SK-N-DZ (cell line): ENCODE data around the gene ARPC4.
A peak's percentile ranks its signal among the peaks of the same experiment; 100 is the strongest.
"Not testable (repeated sequence)": the region's sequence is repeated elsewhere in the genome, so short reads cannot be mapped to it uniquely, and the experiment has no call there.

ENCODE experiments used
- DNase-seq: peaks from one replicate; pipeline ENCODE4 v3.0.0-alpha.2; 2015; ENCODE audit warnings: low spot score

ARPC4 gene

GRCh38 chr3:9818666-9819335 is 25.9 kb downstream of the ARPC4 start:
- no peak for DNase-seq

GRCh38 chr3:9820543-9820942 is 27.7 kb downstream of the ARPC4 start:
- DNase-seq = no peak

DNA sequence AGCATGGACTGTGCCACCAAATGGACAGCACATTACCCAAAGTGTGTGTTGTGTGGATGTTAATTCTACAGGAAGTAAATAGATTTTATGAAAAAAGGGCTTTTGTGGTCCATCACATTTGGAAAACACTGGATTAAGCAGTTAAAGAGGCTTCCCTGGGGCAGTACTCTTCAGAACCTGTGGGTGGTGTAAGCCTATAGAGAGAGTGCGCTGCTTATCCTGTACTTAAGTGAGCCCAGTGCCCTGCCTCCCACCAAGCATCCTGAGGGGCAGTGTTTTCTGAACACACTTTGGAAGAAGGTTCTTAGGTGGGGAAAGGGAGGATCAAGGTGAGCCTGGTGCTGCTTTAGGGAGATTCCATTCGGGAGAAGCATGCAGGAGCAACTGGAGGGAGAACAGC is 28.1 kb downstream of the ARPC4 start:
- peak; percentile 39 for DNase-seq

GRCh38 chr3:9825451-9826040 is 32.7 kb downstream of the ARPC4 start:
- no peak for DNase-seq

- peak; percentile 48 for DNase-seq
Observed at GRCh38 chr3:9826815-9827573, 34.1 kb downstream of the ARPC4 start.

GRCh38 chr3:9828801-9829755 is 36.2 kb downstream of the ARPC4 start:
- no peak for DNase-seq

DNA sequence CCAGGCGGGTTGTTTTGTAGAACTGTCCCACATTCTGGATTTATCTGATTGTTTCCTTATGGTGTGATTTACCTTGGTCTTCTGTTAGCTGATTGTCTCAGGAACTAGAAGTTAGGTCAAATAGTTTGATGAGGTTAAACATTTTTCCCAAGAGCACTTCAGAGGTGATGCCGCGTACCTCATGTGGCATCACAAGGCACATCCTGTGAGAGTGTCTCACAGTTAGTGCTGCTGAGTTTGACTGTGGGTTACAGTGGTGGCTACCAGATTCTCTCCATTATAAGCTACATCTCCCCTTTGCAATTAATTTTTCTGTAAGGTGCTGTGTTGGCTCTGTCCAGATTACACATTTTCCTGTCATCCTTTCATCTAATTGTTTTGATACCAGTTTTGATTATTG is 38.4 kb downstream of the ARPC4 start:
- no peak for DNase-seq

GRCh38 chr3:9833078-9833477 is 40.2 kb downstream of the ARPC4 start:
- DNase-seq = no peak

DNA sequence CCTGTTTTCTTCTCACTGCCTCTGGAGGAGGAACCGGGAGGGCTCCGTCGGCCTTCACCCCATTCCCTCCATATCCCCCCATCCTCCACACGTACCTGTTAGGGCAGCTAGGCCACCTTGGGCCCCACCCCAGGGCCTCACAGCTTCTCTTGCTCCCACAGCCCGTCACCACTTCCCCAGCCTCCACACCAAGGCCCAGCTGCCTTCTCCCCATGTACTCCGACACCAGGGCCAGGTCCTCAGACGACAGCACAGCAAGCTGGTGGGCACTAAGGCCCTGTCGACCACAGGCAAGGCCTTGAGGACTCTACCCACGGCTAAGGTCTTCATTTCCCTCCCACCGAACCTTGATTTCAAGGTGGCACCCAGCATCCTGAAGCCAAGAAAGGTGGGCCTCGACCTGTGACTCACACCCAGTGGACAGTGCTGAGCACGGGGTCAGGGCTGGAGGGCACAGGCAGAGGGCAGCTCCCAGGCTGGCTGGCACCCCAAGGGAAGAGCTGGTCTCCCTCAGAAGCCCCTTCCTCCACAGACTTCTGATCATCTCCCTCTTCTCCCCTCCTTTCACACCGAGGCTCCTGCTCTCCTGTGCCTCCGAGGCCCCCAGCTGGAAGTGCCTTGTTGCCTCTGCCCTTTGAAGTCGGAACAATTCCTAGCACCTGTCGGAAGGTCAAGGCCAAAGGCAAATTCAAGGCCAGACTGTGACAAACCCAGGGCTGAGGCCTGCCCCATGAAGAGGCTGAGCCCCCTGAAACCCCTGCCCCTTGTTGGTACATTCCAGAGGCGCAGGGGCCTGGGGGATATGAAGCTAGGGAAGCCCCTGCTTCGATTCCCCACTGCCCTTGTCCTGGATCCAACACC is 41.9 kb downstream of the ARPC4 start:
- DNase-seq = no peak

DNA sequence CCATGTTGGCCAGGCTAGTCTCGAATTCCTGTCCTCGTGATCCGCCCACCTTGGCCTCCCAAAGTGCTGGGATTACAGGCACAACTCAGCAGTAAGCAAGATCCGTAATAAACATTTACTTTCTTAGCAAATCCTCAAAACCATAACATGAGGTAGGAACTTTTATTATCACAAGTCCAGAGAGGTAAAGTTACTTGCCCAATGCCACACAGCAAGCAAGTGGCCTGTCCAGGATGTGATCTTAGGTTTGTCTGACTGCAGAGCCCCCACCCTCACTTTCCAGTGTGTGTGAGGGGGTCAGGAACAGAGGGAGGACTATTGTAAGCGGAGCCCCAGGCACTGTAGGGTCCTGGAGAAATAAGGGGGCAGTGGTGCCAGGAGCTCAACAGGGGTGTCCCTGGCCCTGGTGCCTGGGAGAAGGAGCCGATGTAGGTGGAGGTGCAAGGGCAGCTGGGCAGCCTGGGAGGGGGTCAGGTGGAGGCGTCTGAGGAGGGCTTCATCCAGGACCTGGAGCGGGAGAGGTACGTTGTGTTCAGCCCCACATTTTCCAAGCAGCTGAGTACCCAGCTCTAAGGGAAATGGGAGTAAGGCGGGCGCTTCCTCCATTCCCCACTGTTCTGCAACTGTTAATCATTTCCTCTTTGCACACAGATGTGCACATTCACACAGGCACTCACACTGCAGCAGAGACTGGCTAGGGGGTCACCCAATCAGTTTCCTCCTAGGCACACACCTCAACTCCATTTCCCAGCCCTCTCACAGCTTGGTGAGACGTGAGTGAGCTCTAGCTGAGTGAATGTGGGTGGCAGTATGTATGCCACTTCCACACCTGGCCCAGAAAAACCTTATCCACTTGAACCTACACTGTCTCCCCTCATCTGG is 45.1 kb downstream of the ARPC4 start:
- DNase-seq = no peak

GRCh38 chr3:9838856-9839255 is 46.0 kb downstream of the ARPC4 start:
- no peak for DNase-seq

GRCh38 chr3:9841015-9841414 is 48.1 kb downstream of the ARPC4 start:
- no peak for DNase-seq

DNA sequence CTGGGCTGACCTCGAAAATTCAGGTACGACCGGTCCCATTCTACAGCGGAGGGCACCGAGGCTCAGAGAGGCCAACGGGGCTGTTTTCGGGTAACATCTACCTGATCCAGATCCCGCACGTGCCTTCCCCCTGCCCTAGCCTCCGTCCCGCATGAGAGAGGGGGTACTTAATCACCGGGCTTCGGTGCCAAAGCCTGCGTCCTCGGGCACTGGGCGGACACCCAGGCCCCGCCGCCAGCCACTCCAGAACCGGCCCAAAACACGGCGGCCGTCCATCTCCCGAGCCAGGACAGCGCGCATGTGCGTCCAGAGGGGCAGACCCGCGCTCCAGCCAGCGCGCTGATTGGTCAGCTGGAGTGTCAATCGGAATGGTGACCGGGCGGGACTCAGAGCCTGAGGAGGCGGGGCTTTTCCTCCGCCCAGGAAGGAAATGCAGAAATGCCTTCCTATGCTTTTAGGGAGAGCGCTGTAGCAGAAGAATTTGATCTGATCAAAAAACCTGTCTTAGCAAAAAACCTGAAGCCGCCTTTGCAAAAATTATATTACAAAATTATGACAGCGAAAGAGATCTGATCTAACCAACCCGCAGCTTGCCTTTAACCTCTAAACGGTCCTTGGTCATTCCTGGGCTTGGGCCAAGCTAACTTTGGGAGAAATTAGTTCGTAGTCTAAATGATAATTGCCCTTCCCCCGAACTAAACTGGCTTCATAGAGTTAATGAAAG is 51.0 kb downstream of the ARPC4 start, which contains the start of gene RPUSD3:
Gene RPUSD3, minus strand, starts transcription at position 294 of the 724 bp plus-strand sequence. Its CDS starts 18 bp downstream, at position 276.
- peak; percentile 96 for DNase-seq

GRCh38 chr3:9846231-9846630 is 53.3 kb downstream of the ARPC4 start:
- DNase-seq = no peak

- DNase-seq = no peak
Observed at GRCh38 chr3:9846931-9847488, 54.1 kb downstream of the ARPC4 start.

DNA sequence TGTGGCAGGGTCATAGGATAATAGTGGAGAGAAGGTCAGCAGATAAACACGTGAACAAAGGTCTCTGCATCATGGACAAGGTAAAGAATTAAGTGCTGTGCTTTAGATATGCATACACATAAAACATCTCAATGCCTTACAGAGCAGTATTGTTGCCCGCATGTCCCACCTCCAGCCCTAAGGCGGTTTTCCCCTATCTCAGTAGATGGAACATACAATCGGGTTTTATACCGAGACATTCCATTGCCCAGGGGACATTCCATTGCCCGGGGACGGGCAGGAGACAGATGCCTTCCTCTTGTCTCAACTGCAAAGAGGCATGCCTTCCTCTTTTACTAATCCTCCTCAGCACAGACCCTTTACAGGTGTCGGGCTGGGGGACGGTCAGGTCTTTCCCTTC is 55.0 kb downstream of the ARPC4 start:
- DNase-seq = not testable (repeated sequence)

GRCh38 chr3:9848860-9849259 is 56.0 kb downstream of the ARPC4 start:
- peak; percentile 49 for DNase-seq

DNA sequence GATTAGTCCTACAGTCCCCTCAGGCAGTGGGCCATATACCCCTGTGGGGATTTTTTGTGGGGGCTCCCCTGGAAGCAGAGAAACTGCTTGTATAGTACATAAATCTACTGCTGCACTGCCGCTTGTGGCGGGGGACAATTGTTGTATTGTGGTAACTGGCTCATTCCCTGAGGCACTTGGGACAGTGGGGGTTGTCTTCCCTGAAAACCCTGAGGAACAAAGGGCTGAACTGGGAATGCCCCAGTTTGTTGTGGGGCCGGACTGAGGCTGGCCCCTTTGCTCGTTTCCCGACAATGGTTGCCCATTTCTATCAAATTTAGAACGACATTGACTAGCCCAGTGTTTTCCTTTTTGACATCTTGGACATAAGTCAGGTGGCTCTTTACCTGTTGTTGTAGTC is 58.5 kb downstream of the ARPC4 start:
- not testable (repeated sequence) for DNase-seq

GRCh38 chr3:9851926-9852325 is 59.0 kb downstream of the ARPC4 start:
- not testable (repeated sequence) for DNase-seq
